Measurements from ENCODE around the gene SLC27A5. TPM values are rescaled to one million over a fixed set of nuclear protein-coding genes. Genes with fewer than 3 reads are reported as not detected.
"Not testable (repeated sequence)": the region's sequence is repeated elsewhere in the genome, so short reads cannot be mapped to it uniquely, and the experiment has no call there.

The SLC27A5 gene
- total RNA-seq, 2 experiments from 2014 or later = 13.8 to 14.4 TPM

DNA sequence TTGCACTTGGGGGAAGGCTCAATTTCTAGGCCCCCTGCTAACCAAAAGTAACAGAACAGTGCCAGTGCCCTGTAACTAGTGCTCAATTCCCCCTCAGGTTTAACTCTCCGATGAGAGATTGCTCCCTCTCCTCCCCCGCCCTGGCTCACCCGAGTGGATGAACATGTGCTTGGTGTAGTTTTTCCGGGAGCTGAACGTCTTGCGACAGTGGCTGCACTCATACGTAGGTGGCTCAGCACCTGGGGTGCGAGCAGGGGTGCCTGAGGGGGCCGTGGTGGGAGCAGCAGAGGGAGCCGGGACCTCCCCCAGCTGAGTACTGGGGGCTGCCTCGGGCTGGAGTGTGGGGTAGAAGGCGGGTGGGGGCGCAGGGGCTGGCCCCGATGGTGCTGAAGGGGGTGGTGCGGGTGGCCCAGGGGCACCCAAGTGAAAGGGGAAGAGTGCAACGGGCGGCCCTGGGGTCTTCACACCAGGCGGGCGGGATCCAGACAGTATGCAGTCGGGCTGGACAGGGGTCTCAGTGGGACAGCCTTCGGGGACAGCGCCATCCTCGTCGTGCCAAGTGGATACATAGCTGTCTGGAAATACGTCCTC lies 4.5 kb upstream of the SLC27A5 start:
- Mint-ChIP-seq H3K27ac (no peak overlapping the region), H3K9me3 (no peaks in the 10 kb centered on the region)

DNA sequence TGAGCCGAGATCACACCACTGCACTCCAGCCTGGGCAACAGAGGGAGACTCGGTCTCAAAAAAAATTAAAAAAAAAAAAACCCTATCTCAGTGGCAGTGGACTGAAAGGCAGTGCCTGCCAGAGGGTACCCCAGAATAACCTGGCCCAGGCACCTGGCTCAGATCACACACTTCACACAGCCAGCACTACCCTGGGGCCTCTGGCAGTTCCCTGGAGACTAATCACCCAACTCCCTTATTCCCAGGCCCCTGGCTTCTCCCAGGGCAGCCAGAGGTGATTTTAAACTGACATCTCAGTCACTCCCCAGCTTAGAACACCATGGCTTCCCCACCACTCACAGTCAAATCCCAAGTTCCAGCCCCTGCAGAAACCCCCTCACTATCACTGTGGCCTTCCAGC lies 3.5 kb upstream of the SLC27A5 start:
- CTCF ChIA-PET = interaction anchor here (1.8 kb wide), 1 partner anchor 66 kb away, joined by 16 read pairs; no protein-coding TSS in a partner anchor
- Mint-ChIP-seq H3K27me3 (ENCODE audit: low read depth) (no peaks in the 10 kb centered on the region), H3K9me3 (no peaks in the 10 kb centered on the region), H3K27ac (peak overlapping the region; percentile 13), H3K4me3 (peak overlapping the region; percentile 88), H3K36me3 (ENCODE audit: low read depth) (peaks cover 23% of the 10 kb centered on the region), H3K4me1 (ENCODE audit: low read depth) (peaks cover 40% of the 10 kb centered on the region)
- intact Hi-C loops (cut with micrococcal nuclease) = no loop called here
- DNase-seq = no peak

More for the DNA sequence above, 4.5 kb upstream of the SLC27A5 start:
- CTCF ChIA-PET = interaction anchor here (0.6 to 6.4 kb wide), 3 partner anchors 38 to 65 kb away, joined by 3 to 52 read pairs (median 3); partner anchors contain the start of gene CHMP2A
- peak overlapping the region; percentile 88 for H3K4me3 Mint-ChIP-seq
- intact Hi-C loops (cut with micrococcal nuclease) = no loop called here
- peaks cover 23% of the 10 kb centered on the region for H3K36me3 Mint-ChIP-seq (ENCODE audit: low read depth)
- H3K4me1 Mint-ChIP-seq (ENCODE audit: low read depth) = peaks cover 46% of the 10 kb centered on the region
- no peaks in the 10 kb centered on the region for H3K27me3 Mint-ChIP-seq (ENCODE audit: low read depth)
- DNase-seq = no peak

DNA sequence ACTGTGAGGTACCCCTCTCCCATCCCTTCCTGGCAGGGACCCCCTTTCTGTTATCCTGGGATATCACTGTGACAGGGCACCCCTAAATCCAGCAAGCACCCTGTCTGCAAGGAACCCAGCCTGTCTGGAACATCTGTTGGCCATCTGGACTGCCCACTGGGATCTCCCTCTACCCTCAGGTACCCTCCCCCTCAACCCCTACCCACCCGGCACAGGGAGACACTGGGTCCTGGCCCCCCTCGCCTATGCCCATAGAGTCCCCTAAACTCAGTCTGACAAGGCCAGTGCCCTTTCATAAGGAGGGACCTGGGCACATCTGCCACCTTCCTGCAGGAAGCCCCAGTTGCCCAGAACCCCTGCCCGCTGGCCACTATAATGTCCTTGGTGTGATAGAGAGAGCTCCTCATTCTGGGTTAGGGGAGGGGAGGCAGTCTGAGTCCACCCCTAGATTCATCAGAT lies 2.8 kb upstream of the SLC27A5 start:
- H3K4me3 Mint-ChIP-seq = peak overlapping the region; percentile 88
- CTCF ChIA-PET = interaction anchor here (0.6 to 1.8 kb wide), 11 partner anchors 9 to 67 kb away, joined by 3 to 16 read pairs (median 3); partner anchors contain the start of genes CHMP2A and TRIM28
- peaks cover 22% of the 10 kb centered on the region for H3K36me3 Mint-ChIP-seq (ENCODE audit: low read depth)

DNA sequence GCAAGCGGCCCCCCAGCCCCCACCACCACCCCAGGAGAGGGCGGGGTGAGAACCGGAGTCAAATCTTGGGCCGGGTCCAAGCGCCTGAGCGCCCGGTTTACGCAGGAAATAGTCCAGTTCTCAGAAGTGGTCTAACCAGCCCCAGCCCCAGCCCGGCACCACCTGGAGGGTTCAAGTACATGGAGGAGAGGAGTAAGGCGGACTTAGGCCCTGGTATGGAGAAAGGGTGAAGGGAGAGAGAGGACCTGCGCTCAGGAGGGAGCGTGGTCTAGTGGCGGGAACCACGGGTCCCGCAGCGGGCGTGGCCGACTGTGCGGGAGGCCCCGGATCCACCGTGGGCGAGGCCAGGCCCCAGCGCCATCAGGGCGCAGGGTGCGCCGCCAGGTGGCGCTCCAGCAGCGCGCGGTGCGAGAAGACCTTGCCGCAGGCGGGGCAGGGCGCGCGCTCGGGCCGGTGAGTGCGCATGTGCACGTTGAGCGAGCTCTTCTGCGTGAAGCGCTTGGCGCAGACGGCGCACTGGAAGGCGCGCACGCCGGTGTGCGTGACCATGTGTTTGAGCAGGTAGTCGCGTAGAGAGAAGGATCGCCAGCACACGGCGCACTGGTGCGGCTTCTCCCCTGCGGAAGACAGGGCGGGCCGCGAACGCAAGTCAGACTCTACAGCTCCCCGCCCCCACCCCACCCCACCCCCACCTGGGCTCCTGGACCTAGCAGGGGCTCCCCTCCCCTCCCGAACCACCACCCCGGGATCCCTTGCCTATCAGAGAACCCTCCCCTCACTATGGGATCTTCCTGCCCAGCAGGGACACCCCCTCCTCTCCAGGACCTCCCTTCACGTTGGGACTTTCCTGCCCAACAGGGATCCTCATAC lies 2.1 kb upstream of the SLC27A5 start:
- Mint-ChIP-seq H3K27ac (peak overlapping the region; percentile 83), H3K27me3 (ENCODE audit: low read depth) (no peaks in the 10 kb centered on the region), H3K4me1 (ENCODE audit: low read depth) (peaks cover 36% of the 10 kb centered on the region), H3K9me3 (no peaks in the 10 kb centered on the region), H3K4me3 (peak overlapping the region; percentile 88), H3K36me3 (ENCODE audit: low read depth) (peaks cover 19% of the 10 kb centered on the region)
- DNase-seq = peak; percentile 96
- intact Hi-C loops (cut with micrococcal nuclease) = loop anchor here (1.0 kb wide), 5 partner anchors 15 to 106 kb away; partner anchors contain the start of genes MZF1, UBE2M and ZNF584
- CTCF ChIA-PET = interaction anchor here (0.6 to 1.8 kb wide), 12 partner anchors 9 to 67 kb away, joined by 3 to 16 read pairs (median 4); partner anchors contain the start of genes CHMP2A and TRIM28

More for the DNA sequence above, 2.8 kb upstream of the SLC27A5 start:
- Mint-ChIP-seq H3K27ac (peak overlapping the region; percentile 83), H3K4me1 (ENCODE audit: low read depth) (peaks cover 38% of the 10 kb centered on the region), H3K27me3 (ENCODE audit: low read depth) (no peaks in the 10 kb centered on the region), H3K9me3 (no peaks in the 10 kb centered on the region)
- intact Hi-C loops (cut with micrococcal nuclease) = loop anchor here (1.0 kb wide), 5 partner anchors 15 to 106 kb away; partner anchors contain the start of genes MZF1, UBE2M and ZNF584
- no peak for DNase-seq

DNA sequence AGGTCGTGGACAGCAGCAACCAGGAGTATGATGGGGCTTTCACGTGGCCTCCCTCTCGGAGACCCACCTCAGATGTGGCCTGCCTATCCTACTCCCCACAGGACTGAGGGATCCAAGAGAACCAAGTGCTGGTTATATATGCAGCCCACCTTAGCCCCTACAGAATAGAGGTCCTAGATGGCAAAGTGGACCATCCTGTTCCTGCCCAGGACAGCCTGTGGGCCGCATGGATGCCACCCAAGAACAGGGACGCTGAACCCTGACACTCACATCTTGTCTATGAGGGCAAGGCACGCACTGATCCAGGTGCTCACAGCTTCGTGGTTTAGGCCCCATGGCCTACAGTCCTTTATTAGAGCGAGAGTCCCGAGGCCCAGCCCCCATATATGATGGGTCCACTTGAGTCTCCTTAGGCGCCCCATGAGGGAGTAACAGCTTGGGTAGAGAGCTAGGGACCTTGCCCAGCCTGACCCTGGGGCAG lies 1.5 kb upstream of the SLC27A5 start:
- CTCF ChIA-PET = interaction anchor here (0.9 to 1.8 kb wide), 7 partner anchors 10 to 197 kb away, joined by 3 to 16 read pairs (median 3); partner anchors contain the start of gene CHMP2A
- H3K27ac Mint-ChIP-seq = peak overlapping the region; percentile 83
- intact Hi-C loops (cut with micrococcal nuclease) = no loop called here
- H3K4me3 Mint-ChIP-seq = peak overlapping the region; percentile 88
- peaks cover 17% of the 10 kb centered on the region for H3K36me3 Mint-ChIP-seq (ENCODE audit: low read depth)
- peaks cover 29% of the 10 kb centered on the region for H3K4me1 Mint-ChIP-seq (ENCODE audit: low read depth)
- no peaks in the 10 kb centered on the region for H3K27me3 Mint-ChIP-seq (ENCODE audit: low read depth)
- H3K9me3 Mint-ChIP-seq = no peaks in the 10 kb centered on the region
- DNase-seq = no peak

DNA sequence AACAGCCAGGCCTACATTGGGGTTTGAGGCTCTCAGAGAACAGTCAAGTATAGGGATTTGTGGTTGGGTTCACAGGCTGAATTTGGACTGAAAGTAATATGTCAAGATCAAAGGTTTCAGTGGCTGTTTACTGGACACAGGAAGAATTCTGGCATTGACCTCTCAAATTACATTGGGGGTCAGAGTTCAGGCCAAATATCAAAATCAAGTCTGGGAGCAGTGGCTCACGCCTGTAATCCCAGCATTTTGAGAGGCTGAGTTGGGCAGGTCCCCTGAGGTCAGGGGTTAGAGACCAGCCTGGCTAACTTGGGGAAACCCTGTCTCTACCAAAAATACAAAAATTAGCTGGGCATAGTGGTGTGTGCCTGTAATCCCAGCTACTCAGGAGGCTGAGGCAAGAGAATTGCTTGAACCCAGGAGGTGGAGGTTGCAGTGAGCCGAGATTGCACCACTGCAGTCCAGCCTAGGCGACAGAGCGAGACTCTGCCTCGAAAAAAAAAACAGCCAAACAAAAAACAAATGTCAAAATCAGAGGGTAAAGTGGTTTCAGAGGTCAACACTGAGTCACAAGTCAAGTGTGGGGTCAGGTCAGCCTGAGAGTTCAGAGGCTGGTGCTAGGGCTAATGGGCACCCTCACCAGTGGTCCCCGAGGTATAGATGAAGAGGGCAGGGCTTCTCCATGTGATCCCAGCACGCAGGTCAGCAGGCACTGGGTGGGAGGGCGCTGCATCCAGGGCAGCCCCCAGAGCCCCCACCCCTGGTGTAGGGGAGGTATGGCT lies 1.5 kb downstream of the SLC27A5 start:
- Mint-ChIP-seq H3K36me3 (ENCODE audit: low read depth) (peaks cover 4% of the 10 kb centered on the region), H3K4me3 (peak overlapping the region; percentile 2), H3K27ac (no peak overlapping the region), H3K9me3 (peaks cover 11% of the 10 kb centered on the region), H3K4me1 (ENCODE audit: low read depth) (peaks cover 13% of the 10 kb centered on the region), H3K27me3 (ENCODE audit: low read depth) (no peaks in the 10 kb centered on the region)
- DNase-seq = no peak
- intact Hi-C loops (cut with micrococcal nuclease) = no loop called here
- CTCF ChIA-PET = interaction anchor here (0.9 kb wide), 1 partner anchor 9 kb away, joined by 3 read pairs; no protein-coding TSS in a partner anchor

DNA sequence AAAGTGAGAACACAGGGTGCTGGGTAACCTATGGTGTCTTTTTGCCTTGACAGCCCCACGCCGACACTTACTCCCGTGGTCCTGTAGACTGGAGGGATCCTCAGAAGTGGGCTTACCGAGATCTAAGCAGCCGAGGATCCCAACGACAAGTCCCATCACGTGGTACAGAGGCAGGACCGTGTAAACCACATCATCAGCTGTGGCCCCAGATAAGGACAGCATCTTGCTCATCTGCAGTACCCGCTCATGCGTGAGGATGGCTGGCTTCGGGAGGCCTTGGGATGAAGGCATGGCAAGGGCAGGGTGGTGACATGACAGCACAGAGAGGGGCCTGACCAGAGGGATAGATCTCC lies 2.1 kb downstream of the SLC27A5 start:
- H3K27ac Mint-ChIP-seq = no peak overlapping the region
- DNase-seq = no peak
- intact Hi-C loops (cut with micrococcal nuclease) = no loop called here

DNA sequence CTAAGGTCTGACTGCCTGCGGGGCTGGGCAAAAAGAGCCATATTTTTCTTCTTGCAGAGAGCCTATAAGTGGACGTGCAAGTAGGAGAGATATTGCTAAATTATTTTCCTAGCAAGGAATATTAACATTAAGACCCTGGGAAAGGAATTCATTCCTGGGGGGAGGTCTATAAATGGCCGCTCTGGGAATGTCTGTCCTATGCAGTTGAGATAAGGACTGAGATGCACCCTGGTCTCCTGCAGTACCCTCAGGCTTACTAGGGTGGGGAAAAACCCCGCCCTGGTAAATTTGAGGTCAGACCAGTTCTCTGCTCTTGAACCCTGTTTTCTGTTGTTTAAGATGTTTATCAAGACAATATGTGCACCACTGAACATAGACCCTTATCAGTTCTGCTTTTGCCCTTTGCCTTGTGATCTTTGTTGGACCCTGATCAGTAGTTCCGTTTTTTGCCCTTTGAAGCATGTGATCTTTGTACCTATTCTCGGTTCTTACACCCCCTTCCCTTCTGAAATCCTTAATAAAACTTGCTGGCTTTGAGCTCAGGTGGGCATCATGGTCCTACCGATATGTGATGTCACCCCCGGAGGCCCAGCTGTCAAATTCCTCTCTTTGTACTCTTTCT lies 4.1 kb downstream of the SLC27A5 start:
- H3K27ac Mint-ChIP-seq; H3K27me3 Mint-ChIP-seq (ENCODE audit: low read depth); H3K4me3 Mint-ChIP-seq; CTCF ChIA-PET; intact Hi-C loops (cut with micrococcal nuclease); H3K4me1 Mint-ChIP-seq (ENCODE audit: low read depth); DNase-seq; H3K36me3 Mint-ChIP-seq (ENCODE audit: low read depth): not testable (repeated sequence)
- H3K9me3 Mint-ChIP-seq = peaks cover 11% of the 10 kb centered on the region

More for the DNA sequence above, 2.1 kb downstream of the SLC27A5 start:
- CTCF ChIA-PET = interaction anchor here (0.9 kb wide), 1 partner anchor 11 kb away, joined by 3 read pairs; no protein-coding TSS in a partner anchor
- peaks cover 9% of the 10 kb centered on the region for H3K4me1 Mint-ChIP-seq (ENCODE audit: low read depth)
- H3K27me3 Mint-ChIP-seq (ENCODE audit: low read depth) = no peaks in the 10 kb centered on the region
- H3K9me3 Mint-ChIP-seq = peaks cover 11% of the 10 kb centered on the region
- peaks cover under 1% of the 10 kb centered on the region for H3K36me3 Mint-ChIP-seq (ENCODE audit: low read depth)
- H3K4me3 Mint-ChIP-seq = no peak overlapping the region

DNA sequence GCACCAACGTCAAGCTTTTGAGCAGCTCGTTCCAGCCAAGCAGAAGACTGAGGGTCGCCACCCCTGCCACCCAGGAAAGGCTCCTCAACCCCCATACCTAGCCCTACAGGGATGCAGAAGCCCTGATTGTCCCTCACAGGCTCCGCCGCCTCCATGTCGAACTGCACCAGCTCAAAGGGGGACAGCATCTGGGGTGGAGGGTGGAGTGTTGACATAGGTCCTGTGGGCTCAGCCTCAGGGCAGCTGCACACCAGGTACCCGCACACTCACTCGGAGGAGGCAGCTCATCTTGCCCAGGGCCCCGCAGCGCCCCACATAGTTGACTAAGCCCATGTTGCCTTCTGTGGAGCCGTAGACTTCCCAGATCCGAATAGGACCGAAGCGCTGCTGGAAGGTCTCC lies 11.6 kb downstream of the SLC27A5 start:
- H3K27me3 Mint-ChIP-seq (ENCODE audit: low read depth) = no peaks in the 10 kb centered on the region
- peaks cover 23% of the 10 kb centered on the region for H3K4me1 Mint-ChIP-seq (ENCODE audit: low read depth)
- peaks cover 9% of the 10 kb centered on the region for H3K9me3 Mint-ChIP-seq
- peaks cover 2% of the 10 kb centered on the region for H3K36me3 Mint-ChIP-seq (ENCODE audit: low read depth)
- CTCF ChIA-PET = interaction anchor here (0.6 to 1.7 kb wide), 3 partner anchors 12 to 20 kb away, joined by 3 to 6 read pairs (median 5); partner anchors contain the start of gene ZBTB45
- H3K4me3 Mint-ChIP-seq = no peak overlapping the region
- intact Hi-C loops (cut with micrococcal nuclease) = no loop called here
- no peak for DNase-seq
- no peak overlapping the region for H3K27ac Mint-ChIP-seq

DNA sequence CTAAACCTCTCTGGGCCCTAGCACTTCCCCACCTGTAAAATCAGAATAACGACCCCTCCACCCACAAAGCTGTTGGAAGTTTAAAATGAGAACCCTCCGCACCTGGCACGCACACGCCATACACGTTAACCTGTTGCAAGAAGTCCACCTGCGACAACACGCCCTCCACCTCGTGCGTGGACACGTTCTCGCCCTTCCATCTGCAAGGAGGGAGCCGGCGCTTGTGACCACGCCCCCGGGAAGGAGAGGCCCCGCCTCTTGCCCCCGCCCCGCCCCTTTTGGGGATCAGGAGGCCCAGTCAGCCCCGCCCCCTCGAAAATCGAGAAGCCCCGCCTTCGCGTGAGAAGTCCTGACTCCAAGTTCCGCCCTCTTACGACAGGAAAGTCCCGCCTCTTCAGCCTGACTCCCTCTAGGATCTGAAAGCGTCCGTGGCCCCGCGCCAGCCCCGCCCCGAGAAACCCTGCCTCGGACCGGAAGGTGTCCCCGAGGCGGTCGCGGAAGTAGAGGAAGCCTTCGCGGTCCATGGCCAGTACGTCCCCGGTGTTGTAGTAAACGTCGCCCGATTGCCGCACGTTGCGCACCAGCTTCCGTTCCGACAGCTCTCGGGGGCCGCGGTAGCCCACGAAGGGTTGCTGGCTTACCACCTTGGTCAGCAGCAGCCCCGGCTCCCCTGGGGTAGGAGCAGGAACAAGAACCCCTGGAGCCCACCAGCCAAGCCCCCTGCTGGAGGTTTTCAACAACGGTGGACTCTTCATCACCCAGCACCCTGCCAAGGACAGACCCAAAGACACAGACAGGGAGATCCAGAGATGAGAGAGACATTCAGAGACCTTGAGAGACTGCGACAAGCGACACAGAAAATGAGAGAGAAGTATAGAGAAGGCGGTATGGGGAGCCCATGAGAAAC lies 12.5 kb downstream of the SLC27A5 start:
- Mint-ChIP-seq H3K4me1 (ENCODE audit: low read depth) (peaks cover 23% of the 10 kb centered on the region), H3K4me3 (peak overlapping the region; percentile 92)

More for the DNA sequence above, 12.5 kb downstream of the SLC27A5 start:
- H3K27me3 Mint-ChIP-seq (ENCODE audit: low read depth) = no peaks in the 10 kb centered on the region
- peaks cover 9% of the 10 kb centered on the region for H3K9me3 Mint-ChIP-seq
- peaks cover 2% of the 10 kb centered on the region for H3K36me3 Mint-ChIP-seq (ENCODE audit: low read depth)
- intact Hi-C loops (cut with micrococcal nuclease) = loop anchor here (1.0 to 5.0 kb wide), 12 partner anchors 15 to 316 kb away; partner anchors contain the start of genes ERVK3-1, MZF1, RPS5 and TRIM28
- peak overlapping the region; percentile 81 for H3K27ac Mint-ChIP-seq
- DNase-seq = peak; percentile 100
- CTCF ChIA-PET = interaction anchor here (0.8 to 1.7 kb wide), 3 partner anchors 10 to 82 kb away, joined by 3 to 6 read pairs (median 3); partner anchors contain the start of gene ZBTB45
